Keratinocyte (primary cell): ENCODE results near the gene EPHA3. TPM values are rescaled to one million over a fixed set of nuclear protein-coding genes. Genes with fewer than 3 reads are reported as not detected.

ENCODE experiments used
- DNase-seq: peaks from one replicate; pipeline ENCODE4 v3.0.0-alpha.2; 2011; ENCODE audit warnings: low read depth, missing footprints, low spot score
- FAIRE-seq: peaks from 2 replicates; lab custom pipeline; 2011; peaks lifted over from hg19 to GRCh38; lab: Jason Lieb, UNC
- H2AFZ ChIP-seq: 2 replicates; pipeline ENCODE4 v1.6.0; 2012; ENCODE audit warnings: low read length, control low read depth, inconsistent platforms; ENCODE audit not compliant: control insufficient read depth
- H3K27ac ChIP-seq: 2 replicates; pipeline ENCODE4 v1.5.1; 2011; ENCODE audit warnings: low read length; ENCODE audit not compliant: control insufficient read depth, insufficient read depth
- H3K27me3 ChIP-seq: 3 replicates; pipeline ENCODE4 v1.6.0; 2011; ENCODE audit warnings: low read length; ENCODE audit not compliant: control insufficient read depth, insufficient read depth; ENCODE audit errors: extremely low read depth
- H3K36me3 ChIP-seq, 2 experiments: 2 replicates in 1 of 2; 3 replicates in 1 of 2; pipeline ENCODE4 v1.5.1; 2011; ENCODE audit warnings: low read length in 2 of 2, mild to moderate bottlenecking in 1 of 2; ENCODE audit not compliant: control insufficient read depth in 2 of 2, insufficient read depth in 2 of 2; ENCODE audit errors: extremely low read depth in 1 of 2
- H3K4me1 ChIP-seq: 3 replicates; pipeline ENCODE4 v1.5.1; 2011; ENCODE audit warnings: low read length; ENCODE audit not compliant: control insufficient read depth, insufficient read depth; ENCODE audit errors: extremely low read depth
- H3K4me2 ChIP-seq: 3 replicates; pipeline ENCODE4 v1.6.0; 2011; ENCODE audit warnings: low read depth, low read length; ENCODE audit not compliant: control insufficient read depth, insufficient read depth; ENCODE audit errors: extremely low read depth
- H3K4me3 ChIP-seq, 3 experiments: fragments of 200-600 bp in 1 of 3; sonication (generic) in 1 of 3; 2 replicates in 2 of 3; 3 replicates in 1 of 3; pipeline ENCODE4 v1.5.1; 2011 to 2016; ENCODE audit warnings: low read length in 3 of 3, mild to moderate bottlenecking in 3 of 3, control low read depth in 2 of 3, inconsistent platforms in 1 of 3, low read depth in 1 of 3, mixed read lengths in 1 of 3, mixed run types in 1 of 3, moderate library complexity in 1 of 3; ENCODE audit not compliant: control insufficient read depth in 2 of 3, insufficient read depth in 2 of 3; ENCODE audit errors: extremely low read depth in 1 of 3
- H3K79me2 ChIP-seq: 2 replicates; pipeline ENCODE4 v1.6.0; 2012; ENCODE audit warnings: low read length; ENCODE audit not compliant: control insufficient read depth, insufficient read depth
- H3K9ac ChIP-seq: 3 replicates; pipeline ENCODE4 v1.6.0; 2011; ENCODE audit warnings: low read length; ENCODE audit not compliant: control insufficient read depth, insufficient read depth; ENCODE audit errors: extremely low read depth
- H3K9me1 ChIP-seq: 3 replicates; pipeline ENCODE4 v1.6.0; 2011; ENCODE audit warnings: low read length; ENCODE audit not compliant: control insufficient read depth, insufficient read depth; ENCODE audit errors: extremely low read depth
- H3K9me3 ChIP-seq: 2 replicates; pipeline ENCODE4 v1.5.1; 2012; ENCODE audit warnings: low read depth, low read length; ENCODE audit not compliant: control insufficient read depth
- H4K20me1 ChIP-seq: 3 replicates; pipeline ENCODE4 v1.6.0; 2011; ENCODE audit warnings: low read length; ENCODE audit not compliant: control insufficient read depth, insufficient read depth; ENCODE audit errors: extremely low read depth
- CTCF ChIP-seq, 3 experiments: IDR thresholded peaks in 1 of 3; conservative IDR thresholded peaks in 1 of 3; optimal IDR thresholded peaks in 1 of 3; 2 replicates in 2 of 3; 3 replicates in 1 of 3; pipeline versions ENCODE3 to v1.5.1; 2011; ENCODE audit warnings: low read length in 3 of 3, mild to moderate bottlenecking in 3 of 3, moderate library complexity in 2 of 3, control low read depth in 1 of 3, inconsistent platforms in 1 of 3; ENCODE audit not compliant: insufficient read depth in 2 of 3; ENCODE audit errors: extremely low read depth in 1 of 3
- EZH2 ChIP-seq: IDR thresholded peaks from one replicate; pipeline ENCODE4 v1.6.1; 2012; ENCODE audit warnings: inconsistent platforms, mild to moderate bottlenecking, low read length, moderate library complexity
- dilution Hi-C: fragments of 300-500 bp; cut with MboI; formaldehyde crosslinking; loops from one replicate; pipeline ENCODE4 v1.7.0; 2020; ENCODE audit warnings: low sequenced_read_pairs; ENCODE audit not compliant: extremely low pct_ligation_motif_present
- polyA plus RNA-seq, 5 experiments: library from polyadenylated mRNA; depleted of rRNA in 3 of 5; stranded (reverse) in 3 of 5; stranded (forward) in 1 of 5; unstranded in 1 of 5; fragments of >200 nt; gene quantifications; 1 replicate in 1 of 5; 2 replicates in 3 of 5; 3 replicates in 1 of 5; pipeline versions ENCODE4 v1.2.1 to v1.2.3, GENCODE V29; 2011 to 2012; ENCODE audit warnings: missing spikeins in 2 of 5, low read depth in 1 of 5, low replicate concordance in 1 of 5

Gene EPHA3
- polyA plus RNA-seq, 1 donor (not counting 4 experiments of a cell fraction or from before 2014, with no cell fraction given) = 0.13 TPM

GRCh38 chr3:89250742-89251141 is 143.3 kb downstream of the EPHA3 start:
- TF ChIP-seq CTCF (optimal IDR thresholded peaks at IDR 0.05 in 1 of 3, IDR thresholded peaks at IDR 0.05 in 1 of 3, conservative IDR thresholded peaks at IDR 0.05 in 1 of 3; ENCODE audit: extremely low read depth in 1 of 3, insufficient read depth in 2 of 3, low read length in 3 of 3) (no peak), EZH2 (no peak)
- Histone ChIP-seq H3K4me1 (no peaks in the 10 kb centered on the region), H3K9ac (no peak overlapping the region), H3K27ac (no peak overlapping the region), H3K27me3 (no peaks in the 10 kb centered on the region), H2AFZ (no peak overlapping the region), H4K20me1 (no peaks in the 10 kb centered on the region), H3K4me3 (no peak overlapping the region), H3K9me3 (no peaks in the 10 kb centered on the region), H3K4me2 (no peak overlapping the region), H3K36me3 (no peaks in the 10 kb centered on the region), H3K79me2 (no peaks in the 10 kb centered on the region), H3K9me1 (no peaks in the 10 kb centered on the region)
- DNase-seq (no peak), FAIRE-seq (no peak)
- dilution Hi-C loops = no loop called here

DNA sequence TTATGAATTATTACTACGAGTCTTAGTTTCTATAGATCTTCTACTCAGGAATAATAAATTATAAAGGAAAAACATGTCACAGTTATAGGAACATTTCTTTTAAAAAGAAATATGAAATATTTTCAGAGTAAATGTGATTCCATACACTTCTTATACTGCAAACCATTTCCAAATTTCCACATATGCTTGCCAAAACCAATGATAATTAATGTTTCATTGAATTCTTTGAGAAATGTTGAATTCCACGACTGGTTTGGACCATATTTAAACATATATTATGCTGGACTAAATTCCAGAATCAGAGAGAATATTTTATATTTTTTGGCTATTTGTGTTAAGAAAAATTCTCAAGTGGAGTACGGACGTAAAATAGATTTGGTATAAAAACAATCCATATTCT is 144.6 kb downstream of the EPHA3 start:
- no peak overlapping the region for H3K27ac ChIP-seq
- no peaks in the 10 kb centered on the region for H3K36me3 ChIP-seq
- no peaks in the 10 kb centered on the region for H3K9me3 ChIP-seq
- H3K4me3 ChIP-seq = no peak overlapping the region
- no peak for DNase-seq
- no peaks in the 10 kb centered on the region for H3K9me1 ChIP-seq
- FAIRE-seq = no peak
- H3K4me2 ChIP-seq = no peak overlapping the region
- H4K20me1 ChIP-seq = no peaks in the 10 kb centered on the region
- H3K79me2 ChIP-seq = no peaks in the 10 kb centered on the region
- TF ChIP-seq EZH2 = no peak
- H3K4me1 ChIP-seq = no peaks in the 10 kb centered on the region
- dilution Hi-C loops = no loop called here
- H3K27me3 ChIP-seq = no peaks in the 10 kb centered on the region
- no peak overlapping the region for H2AFZ ChIP-seq
- no peak overlapping the region for H3K9ac ChIP-seq

- Histone ChIP-seq H3K79me2 (no peaks in the 10 kb centered on the region), H4K20me1 (no peaks in the 10 kb centered on the region), H3K4me1 (no peaks in the 10 kb centered on the region), H3K4me2 (no peak overlapping the region), H3K9me3 (no peaks in the 10 kb centered on the region), H3K27me3 (no peaks in the 10 kb centered on the region), H3K9me1 (no peaks in the 10 kb centered on the region), H3K36me3 (no peaks in the 10 kb centered on the region), H2AFZ (no peak overlapping the region), H3K9ac (no peak overlapping the region), H3K27ac (no peak overlapping the region), H3K4me3 (no peak overlapping the region)
- TF ChIP-seq EZH2 (no peak), CTCF (optimal IDR thresholded peaks at IDR 0.05 in 1 of 3, IDR thresholded peaks at IDR 0.05 in 1 of 3, conservative IDR thresholded peaks at IDR 0.05 in 1 of 3; ENCODE audit: extremely low read depth in 1 of 3, insufficient read depth in 2 of 3, low read length in 3 of 3) (no peak)
- DNase-seq = no peak
- no peak for FAIRE-seq
- dilution Hi-C loops = no loop called here
Measured at GRCh38 chr3:89252860-89253259, 145.4 kb downstream of the EPHA3 start.
